Large intestine (tissue), 12 donors: ENCODE measurements around the gene TTPAL. TPM values are rescaled to one million over a fixed set of nuclear protein-coding genes. Genes with fewer than 3 reads are reported as not detected.

ENCODE experiments used
- DNase-seq, 2 donors: peaks; one replicate each; pipeline versions ENCODE4 v3.0.0 to v3.0.0-alpha.2; 2013
- H3K27ac ChIP-seq: one replicate; pipeline ENCODE4 v1.5.1; 2013; ENCODE audit warnings: low read length
- H3K27me3 ChIP-seq: 2 replicates; pipeline ENCODE4 v1.6.1; 2013; ENCODE audit warnings: low read length; ENCODE audit not compliant: control insufficient read depth, insufficient read depth
- H3K36me3 ChIP-seq: 2 replicates; pipeline ENCODE4 v1.6.1; 2013; ENCODE audit warnings: low read length; ENCODE audit not compliant: control insufficient read depth, insufficient read depth
- H3K4me1 ChIP-seq: one replicate; pipeline ENCODE4 v1.6.1; 2013; ENCODE audit warnings: low read length; ENCODE audit not compliant: control insufficient read depth, insufficient read depth
- H3K4me3 ChIP-seq: one replicate; pipeline ENCODE4 v1.5.1; 2013; ENCODE audit warnings: low read length
- H3K9me3 ChIP-seq: one replicate; pipeline ENCODE4 v1.6.1; 2013; ENCODE audit warnings: mild to moderate bottlenecking, low read depth, low read length, moderate library complexity; ENCODE audit not compliant: control insufficient read depth
- WGBS: methylation state at CpG from one replicate; pipeline ENCODE4 v1.1.5; 2013; ENCODE audit warnings: low lambda C conversion rate; ENCODE audit not compliant: insufficient coverage; 5-methylcytosine and 5-hydroxymethylcytosine counted together
- long read RNA-seq, 11 donors: transcript quantifications; one replicate each; lab custom pipeline, GENCODE V29; 2026
- polyA plus RNA-seq: library from polyadenylated mRNA; unstranded; fragments of 120-200 nt; gene quantifications from one replicate; pipeline ENCODE4 v1.2.1, GENCODE V29; 2013

TTPAL gene, protein sequence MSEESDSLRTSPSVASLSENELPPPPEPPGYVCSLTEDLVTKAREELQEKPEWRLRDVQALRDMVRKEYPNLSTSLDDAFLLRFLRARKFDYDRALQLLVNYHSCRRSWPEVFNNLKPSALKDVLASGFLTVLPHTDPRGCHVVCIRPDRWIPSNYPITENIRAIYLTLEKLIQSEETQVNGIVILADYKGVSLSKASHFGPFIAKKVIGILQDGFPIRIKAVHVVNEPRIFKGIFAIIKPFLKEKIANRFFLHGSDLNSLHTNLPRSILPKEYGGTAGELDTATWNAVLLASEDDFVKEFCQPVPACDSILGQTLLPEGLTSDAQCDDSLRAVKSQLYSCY
- polyA plus RNA-seq: 10.0 TPM
- long read RNA-seq, donor 1: 0 reads
- long read RNA-seq, donor 2, full-length matches to known transcripts: 4 of 4 reads
- long read RNA-seq, donor 2, partial matches to known transcripts: 0 of 4 reads
- long read RNA-seq, donor 2, other reads (novel, unspliced or antisense): 0 of 4 reads
- long read RNA-seq, donor 3: 0 reads
- long read RNA-seq, donor 4: 0 reads
- long read RNA-seq, donor 5, full-length matches to known transcripts: 2 of 2 reads
- long read RNA-seq, donor 5, partial matches to known transcripts: 0 of 2 reads
- long read RNA-seq, donor 5, other reads (novel, unspliced or antisense): 0 of 2 reads
- long read RNA-seq, donor 6, full-length matches to known transcripts: 1 of 1 reads
- long read RNA-seq, donor 6, partial matches to known transcripts: 0 of 1 reads
- long read RNA-seq, donor 6, other reads (novel, unspliced or antisense): 0 of 1 reads
- long read RNA-seq, donor 7, partial matches to known transcripts: 24 of 24 reads
- long read RNA-seq, donor 7, other reads (novel, unspliced or antisense): 0 of 24 reads
- long read RNA-seq, donor 8, partial matches to known transcripts: 0 of 2 reads
- long read RNA-seq, donor 8, other reads (novel, unspliced or antisense): 0 of 2 reads
- long read RNA-seq, donor 9, partial matches to known transcripts: 0 of 1 reads
- long read RNA-seq, donor 9, other reads (novel, unspliced or antisense): 0 of 1 reads
- long read RNA-seq, donor 10, full-length matches to known transcripts: 3 of 3 reads
- long read RNA-seq, donor 10, partial matches to known transcripts: 0 of 3 reads
- long read RNA-seq, donor 10, other reads (novel, unspliced or antisense): 0 of 3 reads
- long read RNA-seq, donor 11, full-length matches to known transcripts: 2 of 2 reads
- long read RNA-seq, donor 11, partial matches to known transcripts: 0 of 2 reads
- long read RNA-seq, donor 11, other reads (novel, unspliced or antisense): 0 of 2 reads

DNA sequence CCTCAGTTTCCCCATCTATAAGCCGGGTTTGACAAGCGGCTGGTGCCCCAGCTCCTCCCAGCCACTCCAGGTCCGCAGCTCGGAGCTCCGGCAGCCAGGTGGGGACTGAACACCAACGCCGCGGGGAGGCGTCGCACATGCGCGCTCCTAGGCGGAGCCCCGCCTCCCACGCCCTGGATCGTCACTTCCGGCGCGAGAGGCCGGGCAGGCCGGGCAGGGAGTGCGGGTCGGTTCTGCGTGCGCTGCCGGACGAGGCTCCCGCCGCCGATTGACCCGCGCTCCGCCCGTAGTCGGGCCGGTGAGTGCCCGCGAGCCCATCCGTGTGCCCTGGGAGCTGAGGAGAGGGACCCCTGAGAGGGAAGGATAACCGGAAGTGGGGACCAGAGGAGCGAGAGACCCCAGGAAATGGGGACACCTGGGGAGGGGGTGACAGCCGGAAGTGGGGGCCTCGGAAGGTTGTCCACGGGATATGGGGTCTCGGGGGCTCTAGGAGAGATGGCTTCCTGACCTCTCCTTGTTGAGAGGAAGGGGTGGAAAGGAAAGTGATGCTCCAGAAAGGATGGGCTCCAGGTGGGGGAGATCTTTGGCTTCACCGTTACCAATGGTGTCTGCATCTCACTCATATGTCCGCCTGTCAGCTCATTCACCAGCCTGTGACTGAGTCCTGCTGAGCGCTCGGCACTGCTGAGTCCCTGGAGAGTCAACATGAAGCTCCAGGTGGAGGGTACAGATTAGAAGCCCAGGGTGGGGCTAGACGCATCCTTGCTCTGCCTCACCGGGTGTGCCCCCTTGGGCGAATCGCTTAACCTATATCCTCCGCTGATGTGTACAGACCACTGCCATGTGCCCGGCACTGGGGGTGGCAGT lies at the start of gene TTPAL:
Gene TTPAL (plus strand): TSS at position 181 of the 867 bp plus-strand sequence. CDS start 4,126 bp downstream, outside the sequence.
- no peaks in the 10 kb centered on the region for H3K27me3 ChIP-seq
- no peaks in the 10 kb centered on the region for H3K9me3 ChIP-seq
- peak; percentile 91 to 93 for DNase-seq
- H3K27ac ChIP-seq: peak within 1 kb of the TSS; percentile 71
- peaks cover 12% of the 10 kb centered on the region for H3K36me3 ChIP-seq
- peak within 1 kb of the TSS; percentile 87 for H3K4me3 ChIP-seq
- peaks cover 11% of the 10 kb centered on the region for H3K4me1 ChIP-seq
- WGBS: no CpG with 5 or more reads among the region's 55 CpGs

DNA sequence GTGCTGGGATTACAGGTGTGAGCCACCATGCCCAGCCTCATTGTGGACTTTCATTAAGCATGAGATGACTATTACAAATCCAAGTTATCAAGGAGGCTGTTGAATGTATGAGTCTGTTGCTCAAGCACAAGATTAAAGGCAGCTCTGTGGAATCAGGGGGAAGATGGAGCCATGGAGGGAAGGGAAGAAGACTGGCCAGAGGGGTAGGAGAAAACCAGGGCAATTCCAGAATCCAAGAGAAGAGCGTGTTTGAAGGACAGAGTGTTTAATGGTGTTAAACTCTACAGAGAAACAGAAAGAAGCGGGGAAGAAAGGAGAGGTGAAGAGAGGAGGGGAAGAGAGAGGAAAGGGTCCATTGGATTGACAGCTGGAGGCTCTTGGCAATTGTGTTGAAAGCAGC lies 49.8 kb upstream of the TTPAL start:
- no peak overlapping the region for H3K4me3 ChIP-seq
- H3K36me3 ChIP-seq: peaks cover 91% of the 10 kb centered on the region
- peak overlapping the region; percentile 26 for H3K27ac ChIP-seq
- H3K4me1 ChIP-seq: peaks cover 26% of the 10 kb centered on the region
- no peak for DNase-seq
- WGBS: 100% methylated on average over 2 of the region's 2 CpGs
- no peaks in the 10 kb centered on the region for H3K9me3 ChIP-seq
- no peaks in the 10 kb centered on the region for H3K27me3 ChIP-seq

DNA sequence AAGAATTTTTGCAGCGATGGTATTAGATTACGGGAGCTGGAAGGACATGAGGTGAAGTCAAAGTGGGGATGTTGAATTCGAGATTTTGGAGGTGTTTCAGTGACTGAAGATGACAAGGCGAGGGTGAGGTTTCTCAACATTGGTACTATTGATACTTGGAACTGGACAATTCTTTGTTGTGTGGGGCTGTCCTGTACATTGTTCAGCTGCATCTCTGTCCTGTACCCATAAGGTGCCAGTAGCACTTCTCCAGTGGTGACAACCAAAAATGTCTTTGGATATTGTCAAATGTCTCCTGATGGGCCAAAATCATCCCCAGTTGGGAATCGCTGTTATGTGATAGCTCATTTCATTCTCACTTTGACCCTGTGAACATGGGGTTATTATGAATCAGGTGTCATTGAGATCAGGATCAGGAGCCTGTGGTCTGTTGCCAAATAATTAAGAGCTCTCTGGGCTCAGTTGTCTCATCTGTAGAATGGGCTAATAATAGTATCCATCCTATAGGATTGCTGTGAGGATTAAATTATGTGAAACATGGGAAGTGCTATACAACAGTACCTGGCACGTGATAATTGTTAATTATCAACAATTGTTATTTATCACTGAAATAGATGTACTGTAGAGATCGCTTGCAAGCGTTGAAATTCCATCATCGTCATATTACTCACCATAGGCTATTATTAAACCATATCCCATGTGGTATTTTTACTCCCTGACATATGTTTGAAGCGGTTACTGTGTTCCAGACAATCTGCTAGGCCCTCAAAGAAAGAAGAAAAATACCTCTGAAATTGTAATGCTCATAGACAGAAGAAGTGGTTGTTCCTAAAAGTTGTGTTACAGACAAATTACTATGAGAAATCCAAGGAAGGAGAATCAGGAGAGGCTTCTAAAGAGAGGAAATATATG lies 48.5 kb upstream of the TTPAL start:
- H3K4me3 ChIP-seq: no peak overlapping the region
- H3K36me3 ChIP-seq: peaks cover 93% of the 10 kb centered on the region
- H3K27me3 ChIP-seq: no peaks in the 10 kb centered on the region
- peaks cover 37% of the 10 kb centered on the region for H3K4me1 ChIP-seq
- H3K9me3 ChIP-seq: no peaks in the 10 kb centered on the region
- WGBS: 92% methylated on average over 5 of the region's 10 CpGs
- peak overlapping the region; percentile 29 for H3K27ac ChIP-seq
- DNase-seq: no peak

DNA sequence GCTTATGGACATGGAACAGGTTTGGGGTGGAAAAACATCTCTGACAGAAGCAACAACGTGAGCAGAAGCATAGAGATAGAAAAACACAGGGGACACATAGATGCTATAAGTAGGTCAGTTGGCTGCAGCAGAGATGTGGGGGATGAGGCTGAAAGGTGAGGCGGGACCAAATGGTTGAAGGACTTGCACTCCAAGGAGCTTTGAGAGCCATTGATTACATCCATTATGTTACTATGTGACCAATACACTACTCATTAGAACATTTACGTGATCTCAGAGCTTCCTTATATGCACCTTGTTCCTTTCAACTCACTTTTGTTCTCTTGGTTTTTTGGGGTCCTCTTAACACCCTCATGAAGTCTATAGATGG lies 47.9 kb upstream of the TTPAL start:
- DNase-seq: no peak
- peaks cover 88% of the 10 kb centered on the region for H3K36me3 ChIP-seq

DNA sequence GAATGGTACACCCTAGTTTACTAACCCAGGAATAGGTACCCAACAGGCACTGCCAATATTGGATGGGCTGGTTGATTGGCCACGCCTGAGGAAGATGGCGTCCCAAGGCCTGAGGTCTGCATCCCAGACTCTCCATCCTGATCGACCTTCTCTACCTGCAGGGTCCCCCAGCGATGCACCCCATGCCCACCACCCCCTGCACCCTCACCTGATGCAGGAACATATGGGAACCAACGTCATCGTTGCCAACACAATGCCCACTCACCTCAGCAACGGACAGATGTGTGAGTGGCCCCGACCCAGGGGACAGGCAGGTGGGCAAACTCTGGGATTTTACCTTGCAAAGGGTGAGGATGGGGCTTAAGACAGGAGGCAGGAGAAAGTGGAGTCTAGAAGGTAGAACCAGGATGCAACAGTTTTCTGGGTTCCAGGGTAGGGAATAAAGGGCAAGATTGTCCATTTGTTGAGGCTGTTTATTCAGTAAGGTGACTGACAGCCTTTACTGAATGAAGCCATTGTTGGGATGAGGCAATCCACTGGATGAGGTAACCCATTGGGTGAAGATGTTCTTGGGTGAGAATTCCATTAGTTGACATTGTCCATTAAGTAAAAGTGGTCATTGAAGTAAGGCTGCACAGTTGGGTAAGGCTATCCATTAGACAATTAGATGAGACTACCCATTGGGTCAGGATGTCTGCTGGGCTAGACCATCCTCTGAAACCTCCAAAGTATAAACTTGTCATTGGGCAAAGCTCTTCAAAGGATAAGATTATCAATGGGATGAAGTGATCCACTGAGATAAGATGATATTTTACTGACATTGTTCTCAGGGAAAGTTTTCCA lies 47.3 kb upstream of the TTPAL start:
- Histone ChIP-seq H3K27ac (peak overlapping the region; percentile 36), H3K36me3 (peaks cover 81% of the 10 kb centered on the region)
- no CpG with 5 or more reads among the region's 8 CpGs for WGBS

More for the DNA sequence above, 47.9 kb upstream of the TTPAL start:
- H3K9me3 ChIP-seq: no peaks in the 10 kb centered on the region
- WGBS: 100% methylated on average over 1 of the region's 3 CpGs
- H3K4me1 ChIP-seq: peaks cover 35% of the 10 kb centered on the region
- H3K4me3 ChIP-seq: no peak overlapping the region
- peak overlapping the region; percentile 36 for H3K27ac ChIP-seq
- H3K27me3 ChIP-seq: no peaks in the 10 kb centered on the region

DNA sequence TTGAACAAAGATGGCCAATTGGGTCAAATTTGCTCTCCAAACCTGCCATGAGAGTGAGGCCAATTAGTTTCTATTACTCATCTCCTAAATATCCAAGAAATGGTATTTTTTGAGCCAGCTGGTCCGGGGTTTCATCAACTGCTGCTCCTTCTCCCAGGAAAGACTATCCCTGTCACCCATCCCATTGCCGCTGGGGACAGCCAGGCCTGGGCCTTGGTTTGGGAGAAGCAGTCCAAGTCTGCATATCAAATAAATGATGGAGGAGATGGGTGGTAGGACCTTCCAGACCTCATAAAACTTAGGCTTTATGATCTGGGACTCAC lies 46.7 kb upstream of the TTPAL start:
- no CpG with 5 or more reads among the region's 2 CpGs for WGBS
- no peak for DNase-seq
- Histone ChIP-seq H3K4me3 (no peak overlapping the region), H3K27ac (peak overlapping the region; percentile 19), H3K9me3 (no peaks in the 10 kb centered on the region), H3K36me3 (peaks cover 76% of the 10 kb centered on the region), H3K27me3 (no peaks in the 10 kb centered on the region), H3K4me1 (peaks cover 41% of the 10 kb centered on the region)

More for the DNA sequence above, 47.3 kb upstream of the TTPAL start:
- H3K9me3 ChIP-seq: no peaks in the 10 kb centered on the region
- H3K4me1 ChIP-seq: peaks cover 39% of the 10 kb centered on the region
- no peak overlapping the region for H3K4me3 ChIP-seq
- no peak for DNase-seq
- no peaks in the 10 kb centered on the region for H3K27me3 ChIP-seq

DNA sequence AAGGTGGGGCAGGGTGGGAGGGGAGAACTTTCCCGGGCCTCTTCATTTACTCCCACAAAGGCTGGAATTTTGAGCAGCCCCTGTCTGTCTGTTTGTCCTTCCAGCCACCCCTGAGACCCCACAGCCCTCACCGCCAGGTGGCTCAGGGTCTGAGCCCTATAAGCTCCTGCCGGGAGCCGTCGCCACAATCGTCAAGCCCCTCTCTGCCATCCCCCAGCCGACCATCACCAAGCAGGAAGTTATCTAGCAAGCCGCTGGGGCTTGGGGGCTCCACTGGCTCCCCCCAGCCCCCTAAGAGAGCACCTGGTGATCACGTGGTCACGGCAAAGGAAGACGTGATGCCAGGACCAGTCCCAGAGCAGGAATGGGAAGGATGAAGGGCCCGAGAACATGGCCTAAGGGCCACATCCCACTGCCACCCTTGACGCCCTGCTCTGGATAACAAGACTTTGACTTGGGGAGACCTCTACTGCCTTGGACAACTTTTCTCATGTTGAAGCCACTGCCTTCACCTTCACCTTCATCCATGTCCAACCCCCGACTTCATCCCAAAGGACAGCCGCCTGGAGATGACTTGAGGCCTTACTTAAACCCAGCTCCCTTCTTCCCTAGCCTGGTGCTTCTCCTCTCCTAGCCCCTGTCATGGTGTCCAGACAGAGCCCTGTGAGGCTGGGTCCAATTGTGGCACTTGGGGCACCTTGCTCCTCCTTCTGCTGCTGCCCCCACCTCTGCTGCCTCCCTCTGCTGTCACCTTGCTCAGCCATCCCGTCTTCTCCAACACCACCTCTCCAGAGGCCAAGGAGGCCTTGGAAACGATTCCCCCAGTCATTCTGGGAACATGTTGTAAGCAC lies 46.0 kb upstream of the TTPAL start:
- Histone ChIP-seq H3K9me3 (no peaks in the 10 kb centered on the region), H3K4me3 (no peak overlapping the region), H3K36me3 (peaks cover 69% of the 10 kb centered on the region), H3K4me1 (peaks cover 41% of the 10 kb centered on the region), H3K27me3 (no peaks in the 10 kb centered on the region), H3K27ac (peak overlapping the region; percentile 98)
- no CpG with 5 or more reads among the region's 17 CpGs for WGBS
- DNase-seq: no peak
